Activated T-cell treated with anti-CD3 and anti-CD28 coated beads for 4 hours (primary cell): ENCODE measurements around the gene EOMES.
A peak's percentile ranks its signal among the peaks of the same experiment; 100 is the strongest.

ENCODE experiments used
- DNase-seq: peaks from one replicate; pipeline ENCODE4 v3.0.0-alpha.2; 2020

Gene EOMES

GRCh38 chr3:27719314-27720003 lies 2.7 kb downstream of the EOMES start:
- no peak for DNase-seq

- DNase-seq, result no peak
Measured at GRCh38 chr3:27718459-27718858, 3.7 kb downstream of the EOMES start.

- DNase-seq, result no peak
Measured at GRCh38 chr3:27717200-27717852, 4.8 kb downstream of the EOMES start.

- DNase-seq, result no peak
Measured at GRCh38 chr3:27716309-27716708, 5.8 kb downstream of the EOMES start.

GRCh38 chr3:27715863-27716262 lies 6.3 kb downstream of the EOMES start:
- no peak for DNase-seq

GRCh38 chr3:27715454-27715806 lies 6.7 kb downstream of the EOMES start:
- DNase-seq, result no peak

GRCh38 chr3:27714692-27715453 lies 7.2 kb downstream of the EOMES start:
- DNase-seq, result no peak

- DNase-seq, result no peak
Measured at GRCh38 chr3:27714146-27714526, 8.0 kb downstream of the EOMES start.

- DNase-seq, result no peak
Measured at GRCh38 chr3:27713435-27714145, 8.5 kb downstream of the EOMES start.

- no peak for DNase-seq
Measured at GRCh38 chr3:27713078-27713423, 9.1 kb downstream of the EOMES start.

- DNase-seq, result peak; percentile 64
Measured at GRCh38 chr3:27712136-27713077, 9.7 kb downstream of the EOMES start.

GRCh38 chr3:27708250-27708649 lies 13.9 kb downstream of the EOMES start:
- no peak for DNase-seq

- DNase-seq, result no peak
Measured at GRCh38 chr3:27699067-27699466, 23.1 kb downstream of the EOMES start.

- no peak for DNase-seq
Measured at GRCh38 chr3:27696906-27697305, 25.2 kb downstream of the EOMES start.

GRCh38 chr3:27695636-27696035 lies 26.5 kb downstream of the EOMES start:
- DNase-seq, result no peak

- DNase-seq, result no peak
Measured at GRCh38 chr3:27688053-27688452, 34.1 kb downstream of the EOMES start.

GRCh38 chr3:27686642-27687041 lies 35.5 kb downstream of the EOMES start:
- no peak for DNase-seq

GRCh38 chr3:27685474-27685873 lies 36.6 kb downstream of the EOMES start:
- DNase-seq, result no peak

- DNase-seq, result no peak
Measured at GRCh38 chr3:27684302-27684701, 37.8 kb downstream of the EOMES start.

- DNase-seq, result no peak
Measured at GRCh38 chr3:27681249-27681748, 40.8 kb downstream of the EOMES start.

- DNase-seq, result no peak
Measured at GRCh38 chr3:27680517-27681246, 41.4 kb downstream of the EOMES start.

GRCh38 chr3:27679691-27680090 lies 42.4 kb downstream of the EOMES start:
- no peak for DNase-seq
